B cell (primary cell): ENCODE results near the gene CACTIN.

Experiments
- EZH2 ChIP-seq: IDR thresholded peaks from 2 replicates; pipeline ENCODE4 v1.6.1; 2012; ENCODE audit warnings: borderline replicate concordance, low read depth, mild to moderate bottlenecking, moderate library complexity, low read length; ENCODE audit not compliant: insufficient read depth, poor library complexity, severe bottlenecking
- TF ChIP-seq, protein P1 (sequence below): fragments of 200-600 bp; IDR thresholded peaks from one replicate; pipeline ENCODE4 v1.8.0; 2022; ENCODE audit warnings: antibody characterized with exemption, mild to moderate bottlenecking

DNA sequence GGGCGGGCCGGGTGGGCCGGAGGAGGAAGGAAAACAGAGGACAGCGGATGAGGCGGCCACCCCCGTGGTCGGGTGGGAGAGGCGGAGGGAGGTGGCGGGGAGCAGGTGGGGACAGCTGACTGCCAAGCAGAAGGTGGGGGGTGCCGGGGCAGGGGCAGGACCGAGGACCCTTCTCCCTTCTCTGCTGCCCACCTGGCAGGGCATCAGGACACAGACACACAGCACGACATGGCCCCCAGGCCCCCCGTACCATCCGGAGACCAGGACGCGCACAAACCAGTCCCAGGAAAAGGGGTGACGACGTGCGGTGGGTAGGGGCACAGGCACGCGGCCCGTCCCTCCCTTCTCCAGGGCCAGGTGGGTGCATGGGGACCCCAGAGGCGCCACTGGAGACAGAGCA lies 11.0 kb upstream of the CACTIN start:
- TF ChIP-seq, protein P1, sequence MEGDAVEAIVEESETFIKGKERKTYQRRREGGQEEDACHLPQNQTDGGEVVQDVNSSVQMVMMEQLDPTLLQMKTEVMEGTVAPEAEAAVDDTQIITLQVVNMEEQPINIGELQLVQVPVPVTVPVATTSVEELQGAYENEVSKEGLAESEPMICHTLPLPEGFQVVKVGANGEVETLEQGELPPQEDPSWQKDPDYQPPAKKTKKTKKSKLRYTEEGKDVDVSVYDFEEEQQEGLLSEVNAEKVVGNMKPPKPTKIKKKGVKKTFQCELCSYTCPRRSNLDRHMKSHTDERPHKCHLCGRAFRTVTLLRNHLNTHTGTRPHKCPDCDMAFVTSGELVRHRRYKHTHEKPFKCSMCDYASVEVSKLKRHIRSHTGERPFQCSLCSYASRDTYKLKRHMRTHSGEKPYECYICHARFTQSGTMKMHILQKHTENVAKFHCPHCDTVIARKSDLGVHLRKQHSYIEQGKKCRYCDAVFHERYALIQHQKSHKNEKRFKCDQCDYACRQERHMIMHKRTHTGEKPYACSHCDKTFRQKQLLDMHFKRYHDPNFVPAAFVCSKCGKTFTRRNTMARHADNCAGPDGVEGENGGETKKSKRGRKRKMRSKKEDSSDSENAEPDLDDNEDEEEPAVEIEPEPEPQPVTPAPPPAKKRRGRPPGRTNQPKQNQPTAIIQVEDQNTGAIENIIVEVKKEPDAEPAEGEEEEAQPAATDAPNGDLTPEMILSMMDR = no peak
- TF ChIP-seq EZH2 = no peak
